Right renal cortex interstitium (tissue), 3 donors: ENCODE data around the gene STX1A. TPM values are rescaled to one million over a fixed set of nuclear protein-coding genes. Genes with fewer than 3 reads are reported as not detected.
"Not testable (repeated sequence)": the region's sequence is repeated elsewhere in the genome, so short reads cannot be mapped to it uniquely, and the experiment has no call there.

Experiments
- DNase-seq, 3 donors: peaks; one replicate each; pipeline ENCODE4 v3.0.0-alpha.2; 2013; ENCODE audit warnings: low read depth in 3 of 3, low spot score in 2 of 3
- polyA plus RNA-seq, 3 donors: library from polyadenylated mRNA; unstranded; fragments of 120-200 nt; gene quantifications; one replicate each; pipeline ENCODE4 v1.2.1, GENCODE V29; 2013; ENCODE audit not compliant: insufficient read length in 3 of 3

Gene STX1A
- polyA plus RNA-seq, 3 donors = 7.0 to 8.5 (median 7.5) TPM

DNA sequence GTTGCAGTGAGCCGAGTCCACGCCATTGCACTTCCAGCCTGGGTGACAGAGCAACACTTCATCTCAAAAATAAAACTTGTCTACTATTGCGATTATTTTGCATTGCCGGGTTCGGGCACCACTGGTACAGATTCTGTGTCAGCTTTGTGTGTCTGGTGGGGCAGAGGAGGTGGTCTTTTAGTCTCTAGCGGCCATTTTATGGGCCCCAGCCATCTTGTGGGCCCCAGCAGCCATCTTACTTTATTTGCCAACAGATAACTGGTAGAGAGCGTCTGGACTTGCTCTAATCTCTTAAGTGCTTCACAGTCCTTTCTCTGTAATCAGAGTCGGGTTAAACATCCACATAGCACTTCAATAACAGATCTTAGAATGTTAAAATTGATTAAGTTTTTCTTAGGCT is 31.2 kb downstream of the STX1A start:
- DNase-seq = no peak

DNA sequence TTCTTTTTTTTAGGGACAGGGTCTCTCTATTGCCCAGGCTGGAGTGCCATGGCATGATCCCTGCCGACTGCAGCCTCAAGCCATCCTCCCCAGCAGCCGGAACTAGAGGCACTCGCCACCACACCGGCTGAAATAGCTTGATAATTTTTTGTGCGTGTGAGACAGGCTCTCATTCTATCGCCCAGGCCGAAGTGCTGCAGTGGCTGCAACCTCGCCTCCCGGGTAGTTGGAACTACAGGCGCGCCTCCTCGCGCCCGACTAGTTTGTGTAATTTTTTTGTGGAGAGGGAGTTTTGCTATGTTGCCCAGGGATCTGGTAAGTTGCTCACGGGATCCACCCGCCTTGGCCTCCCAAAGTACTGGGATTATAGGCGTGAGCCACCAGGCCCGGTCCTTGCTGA is 34.2 kb downstream of the STX1A start:
- DNase-seq = no peak

DNA sequence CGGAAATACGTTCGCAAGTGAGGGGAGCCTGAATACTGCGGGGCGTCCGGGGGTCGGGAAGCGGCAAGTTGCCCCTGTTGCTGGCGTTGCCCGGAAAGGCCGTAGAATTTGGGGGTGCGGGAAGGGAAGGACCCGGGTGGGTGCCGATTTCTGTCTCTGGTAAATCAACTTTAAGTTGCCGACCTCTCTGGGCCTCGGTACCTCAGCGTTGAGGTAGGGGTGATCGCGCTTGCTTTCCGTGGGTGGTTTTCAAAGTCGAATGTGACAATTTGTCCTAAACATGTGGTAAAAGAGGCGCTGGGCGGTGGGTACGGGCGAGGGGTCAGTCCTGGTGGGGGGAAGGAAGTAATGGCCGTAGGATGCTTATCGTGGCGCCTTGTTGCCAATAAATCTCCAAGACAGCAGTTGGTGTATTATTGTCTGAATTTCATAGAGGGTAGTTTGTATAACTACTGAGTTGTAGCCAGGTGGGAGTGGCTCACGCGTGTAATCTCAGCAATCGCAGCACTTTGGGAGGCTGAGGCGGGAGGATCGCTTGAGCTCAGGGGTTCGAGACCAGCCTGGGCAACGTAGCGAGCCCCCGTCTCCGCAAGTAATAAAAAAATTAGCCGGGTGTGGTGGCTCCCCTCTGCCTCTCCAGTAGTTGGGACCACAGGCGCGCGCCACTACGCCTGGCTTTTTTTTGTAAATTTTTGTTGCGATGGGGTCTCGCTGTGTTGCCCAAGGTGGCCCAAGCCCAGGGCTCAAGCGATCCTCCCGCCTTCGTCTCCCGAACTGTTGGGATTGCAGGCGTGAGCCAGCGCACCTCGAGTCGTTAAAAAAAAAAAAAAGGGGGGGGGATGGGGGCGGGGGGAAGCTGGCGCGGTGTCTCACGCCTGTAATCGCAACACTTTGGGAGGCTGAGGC is 35.4 kb downstream of the STX1A start:
- no peak for DNase-seq

DNA sequence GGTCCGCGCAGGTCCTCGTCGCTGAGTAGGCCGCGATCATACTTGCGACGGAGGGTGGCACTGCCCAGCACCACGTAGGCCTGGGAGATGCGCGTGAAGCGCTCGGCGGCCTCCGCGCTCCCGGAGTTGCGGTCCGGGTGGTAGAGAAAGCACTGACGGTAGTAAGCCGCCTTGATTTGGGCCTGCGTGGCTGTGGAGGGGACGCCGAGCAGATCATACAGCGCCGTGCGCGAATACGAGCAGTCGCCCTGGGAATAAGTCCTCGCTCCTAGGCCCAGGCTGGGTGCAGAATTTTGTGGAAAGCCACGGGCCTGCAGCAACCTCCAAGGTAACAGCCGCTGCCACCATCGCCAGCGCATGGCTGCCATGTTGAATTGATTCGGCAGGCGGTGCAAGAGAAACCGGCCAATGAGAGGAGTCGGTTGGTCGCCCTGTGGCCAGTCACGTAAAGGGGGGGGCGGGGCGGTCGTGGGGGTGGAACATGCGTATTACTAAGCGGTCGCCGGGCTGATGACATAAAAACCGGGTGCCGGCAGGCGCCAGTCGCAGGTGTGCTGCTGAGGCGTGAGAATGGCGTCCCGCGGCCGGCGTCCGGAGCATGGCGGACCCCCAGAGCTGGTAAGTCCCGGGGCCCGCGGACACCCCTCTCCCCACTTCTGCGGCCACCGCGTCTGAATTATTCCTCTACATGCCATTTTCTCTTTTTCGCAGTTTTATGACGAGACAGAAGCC is 36.2 kb downstream of the STX1A start, which contains the start of the genes BUD23 and DNAJC30:
Gene BUD23, plus strand, starts transcription at position 542 of the 732 bp plus-strand sequence. Its CDS starts 29 bp downstream, at position 571.
Gene DNAJC30, minus strand, starts transcription at position 398 of the 732 bp plus-strand sequence. Its CDS starts 30 bp downstream, at position 368.
- peak; percentile 81 to 90 (median 84) for DNase-seq

DNA sequence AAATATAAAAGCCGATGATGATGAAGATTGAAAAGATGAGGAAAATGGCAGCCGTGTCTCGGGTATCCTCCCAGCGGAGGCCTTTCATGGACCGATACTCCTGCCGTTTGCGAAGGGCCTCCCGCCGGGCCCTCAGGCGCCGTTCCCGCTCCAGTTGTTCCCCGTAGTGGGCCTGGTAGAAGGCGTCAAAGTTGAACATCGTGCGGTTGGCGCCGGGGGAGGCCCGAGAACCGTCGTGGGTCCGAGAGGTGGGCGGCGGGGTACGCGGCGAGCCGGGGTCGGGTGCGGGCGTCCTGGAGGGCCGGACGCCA is 36.8 kb downstream of the STX1A start:
- no peak for DNase-seq

DNA sequence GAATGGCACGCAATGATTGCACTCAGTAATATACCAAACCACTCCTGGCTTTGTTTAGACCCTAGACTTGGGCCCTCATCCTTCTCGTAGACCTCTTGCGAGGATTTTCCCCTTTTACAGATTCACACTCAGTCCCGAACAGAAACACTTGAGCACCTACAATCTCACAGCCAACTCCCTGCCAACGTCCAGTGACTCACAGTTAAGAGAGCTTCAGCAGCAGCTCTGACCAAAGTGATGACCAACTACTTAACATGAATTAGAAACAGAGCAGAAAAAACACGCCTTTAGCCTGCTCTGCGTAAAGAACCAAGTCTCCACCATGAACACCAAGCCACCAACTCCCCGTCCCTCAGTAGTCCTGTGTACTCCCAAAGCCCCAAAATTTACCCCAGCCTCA is 38.4 kb downstream of the STX1A start:
- DNase-seq = no peak

DNA sequence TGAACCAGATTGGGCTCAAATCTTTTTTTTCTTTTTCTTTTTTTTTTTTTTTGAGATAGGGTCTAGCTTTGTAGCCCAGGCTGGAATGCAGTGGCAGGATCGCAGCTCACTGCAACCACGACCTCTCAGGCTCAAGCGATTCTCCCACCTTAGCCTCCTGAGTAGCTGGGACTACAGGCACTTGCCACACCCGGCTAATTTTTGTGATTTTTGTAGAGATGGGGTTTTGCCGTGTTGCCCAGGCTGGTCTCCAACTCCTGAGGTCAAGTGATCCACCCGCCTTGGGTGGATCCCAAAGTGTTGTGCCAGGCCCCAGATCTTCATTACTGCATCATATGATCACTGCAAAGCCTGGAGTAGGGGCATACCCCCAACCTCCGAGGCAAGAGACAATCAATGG is 39.0 kb downstream of the STX1A start:
- no peak for DNase-seq

DNA sequence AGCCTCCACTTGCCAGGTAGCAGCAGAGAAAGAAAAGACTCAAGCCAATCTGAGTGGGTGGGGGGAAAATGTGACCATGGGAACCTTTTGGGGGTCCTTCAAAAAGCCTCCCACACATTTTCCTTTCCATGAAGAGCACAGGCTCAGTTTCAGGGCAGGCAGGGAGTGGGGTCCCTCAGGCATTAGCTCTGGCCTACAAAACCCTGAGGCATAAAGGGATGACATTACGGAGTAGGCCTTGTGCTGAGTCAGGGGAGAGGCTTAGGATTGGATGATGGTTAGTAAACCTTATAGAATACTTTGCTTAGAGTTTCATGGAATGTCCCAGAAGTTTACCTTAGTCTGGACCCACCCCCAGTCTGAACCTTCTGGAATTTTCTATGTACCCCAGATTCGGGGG is 39.8 kb downstream of the STX1A start:
- DNase-seq = no peak

DNA sequence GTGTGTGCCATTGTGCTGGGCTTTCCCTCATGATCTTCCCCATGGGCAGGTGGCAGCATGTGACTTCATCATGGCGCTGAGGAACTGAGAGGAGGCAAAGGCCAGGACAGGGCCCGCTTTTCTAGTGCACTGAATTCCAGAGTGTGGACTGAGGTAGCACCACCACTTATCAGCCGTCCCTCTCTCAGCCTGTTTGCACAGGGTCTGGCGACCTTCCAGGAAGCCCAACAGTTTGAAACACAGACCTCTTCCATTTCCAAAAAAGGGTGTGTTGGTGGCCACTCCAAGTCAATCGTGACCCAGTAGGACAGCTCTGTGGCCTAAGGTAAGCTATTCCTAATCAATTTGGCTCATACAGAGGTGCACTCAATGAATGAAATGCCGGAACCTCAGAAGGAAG is 40.6 kb downstream of the STX1A start:
- DNase-seq = no peak

DNA sequence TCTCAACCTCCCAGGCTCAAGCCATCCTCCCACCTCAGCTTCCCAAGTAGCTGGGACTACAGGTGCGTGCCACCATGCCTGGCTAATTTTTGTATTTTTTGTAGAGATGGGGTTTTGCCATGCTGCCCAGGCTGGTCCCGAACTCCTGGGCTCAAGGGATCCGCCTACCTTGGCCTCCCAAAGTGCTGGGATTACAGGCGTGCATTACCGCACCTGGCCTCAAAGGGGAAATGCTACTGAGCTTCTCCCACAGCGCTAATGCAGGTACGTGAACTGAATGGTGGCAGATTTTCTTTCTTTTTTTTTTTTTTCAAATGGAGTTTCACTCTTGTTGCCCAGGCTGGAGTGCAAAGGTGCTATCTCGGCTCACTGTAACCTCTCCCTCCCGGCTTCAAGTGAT is 43.4 kb downstream of the STX1A start:
- DNase-seq = not testable (repeated sequence)

DNA sequence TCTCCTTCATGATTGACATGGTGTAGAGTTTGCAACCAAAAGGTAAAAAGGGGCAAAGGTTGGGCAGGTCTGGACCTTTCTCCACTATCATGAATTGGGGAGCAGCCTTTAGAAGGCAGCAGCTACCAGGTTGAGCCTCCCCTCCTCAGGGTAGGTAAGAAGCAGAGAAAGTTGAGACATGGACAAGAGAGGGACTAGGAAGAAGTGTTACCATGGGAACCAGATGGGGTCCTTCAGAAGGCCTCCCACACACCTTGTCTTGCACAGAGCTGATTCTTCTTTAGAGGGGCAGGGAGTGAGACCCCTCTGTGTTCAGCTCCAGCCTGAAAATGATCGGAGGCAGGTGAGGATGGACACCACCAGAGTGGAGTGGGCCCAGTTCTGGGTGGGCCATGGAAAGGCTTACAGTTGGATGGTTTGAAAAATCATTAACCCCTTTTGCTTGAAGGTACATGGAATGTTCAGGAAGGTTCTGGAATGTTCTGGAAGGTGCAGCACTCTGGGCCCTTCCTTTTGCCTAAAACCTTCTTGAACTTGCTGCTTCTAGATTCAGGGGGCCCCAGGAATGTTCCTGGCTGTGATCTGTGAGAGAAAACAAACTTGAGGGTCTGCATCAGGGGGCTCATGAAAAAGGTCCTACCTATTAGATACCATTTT is 44.9 kb downstream of the STX1A start:
- DNase-seq = no peak

DNA sequence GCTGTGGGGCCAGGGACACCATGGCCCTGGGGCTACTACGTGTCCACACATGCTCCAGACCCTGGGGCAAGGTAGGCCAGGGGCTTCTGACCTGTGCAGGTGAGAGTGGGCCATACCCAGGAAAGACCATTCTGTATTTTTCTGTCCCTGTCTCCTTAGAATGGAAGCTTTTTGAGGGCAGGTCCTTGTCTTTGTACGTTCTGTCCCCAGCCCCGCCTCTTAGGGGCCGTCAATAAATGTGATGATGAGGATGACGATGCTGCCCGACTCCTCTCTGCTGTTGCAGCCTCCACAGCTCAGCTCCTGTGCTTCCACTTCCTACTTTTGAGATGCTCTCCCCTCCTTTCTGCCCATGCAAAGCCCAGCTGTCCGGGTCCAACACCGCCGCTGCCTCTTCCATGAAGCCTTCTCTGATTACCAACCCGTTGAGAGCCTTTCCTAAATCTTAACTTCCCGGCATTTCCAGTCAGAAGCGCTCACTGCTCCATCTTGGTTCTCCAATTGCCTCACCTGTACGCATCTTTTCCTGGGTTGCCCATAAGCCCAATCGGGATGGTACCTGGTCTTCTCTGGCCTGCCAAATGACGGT is 47.5 kb downstream of the STX1A start:
- DNase-seq = no peak

DNA sequence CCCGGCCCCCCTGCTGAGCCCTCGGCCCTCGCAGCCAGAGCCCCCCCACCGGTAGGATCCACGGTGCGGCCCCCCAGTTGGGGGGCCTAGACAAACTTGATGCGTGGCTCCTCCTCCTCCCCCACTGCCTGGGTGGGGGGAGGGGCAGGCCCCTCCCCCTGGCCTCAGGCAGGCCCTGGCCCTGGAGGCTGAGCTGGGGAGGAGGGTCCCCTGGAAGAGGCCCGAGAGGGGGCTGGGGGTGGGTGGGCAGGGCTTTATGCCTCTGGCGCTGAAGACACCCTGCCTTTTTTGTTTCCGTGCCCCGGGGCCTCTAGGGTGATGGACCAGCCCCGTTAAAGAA is 48.2 kb downstream of the STX1A start:
- no peak for DNase-seq

DNA sequence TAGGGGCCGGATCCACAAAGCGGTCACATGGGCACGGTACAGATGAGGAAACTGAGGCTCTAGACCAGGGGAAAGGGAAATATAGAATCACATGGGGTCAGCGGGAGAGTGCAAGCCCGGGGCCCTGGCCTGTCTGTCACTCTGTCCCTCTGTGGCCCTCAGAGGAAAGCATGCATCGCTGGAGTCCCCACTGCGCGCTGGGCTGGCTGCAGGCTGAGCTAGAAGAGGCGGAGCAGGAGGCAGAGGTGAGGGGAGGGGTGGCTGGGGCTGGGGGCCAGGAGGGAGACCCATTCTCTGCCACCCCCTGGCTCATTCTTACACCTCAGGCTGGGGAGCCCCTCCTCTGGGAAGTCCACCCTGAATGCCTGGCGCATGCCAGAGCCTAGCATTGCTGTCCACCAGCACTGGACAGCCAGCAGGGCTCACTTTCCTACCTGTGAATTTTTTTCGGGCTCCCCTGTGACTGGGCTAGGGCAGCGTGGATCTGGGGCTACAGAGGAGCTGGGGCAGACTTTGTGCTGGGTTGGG is 49.5 kb downstream of the STX1A start:
- no peak for DNase-seq

DNA sequence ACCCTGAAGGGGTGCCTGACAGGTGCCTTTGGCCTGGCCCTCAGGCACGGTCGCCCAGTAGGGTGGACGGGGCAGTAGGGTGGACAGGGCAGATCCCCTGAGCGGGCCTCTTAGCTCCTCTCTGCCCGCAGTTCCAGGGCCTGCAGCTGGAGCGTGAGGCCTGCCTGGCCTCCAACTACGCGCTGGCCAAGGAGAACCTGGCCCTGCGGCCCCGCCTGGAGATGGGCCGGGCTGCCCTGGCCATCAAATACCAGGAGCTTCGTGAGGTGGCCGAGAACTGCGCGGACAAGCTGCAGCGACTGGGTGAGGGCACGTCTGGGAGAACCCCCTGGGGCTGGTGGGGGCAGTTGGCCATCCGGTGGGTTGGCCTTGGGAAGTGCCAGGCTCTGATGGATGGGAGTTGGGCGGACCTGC is 50.2 kb downstream of the STX1A start:
- DNase-seq = no peak

DNA sequence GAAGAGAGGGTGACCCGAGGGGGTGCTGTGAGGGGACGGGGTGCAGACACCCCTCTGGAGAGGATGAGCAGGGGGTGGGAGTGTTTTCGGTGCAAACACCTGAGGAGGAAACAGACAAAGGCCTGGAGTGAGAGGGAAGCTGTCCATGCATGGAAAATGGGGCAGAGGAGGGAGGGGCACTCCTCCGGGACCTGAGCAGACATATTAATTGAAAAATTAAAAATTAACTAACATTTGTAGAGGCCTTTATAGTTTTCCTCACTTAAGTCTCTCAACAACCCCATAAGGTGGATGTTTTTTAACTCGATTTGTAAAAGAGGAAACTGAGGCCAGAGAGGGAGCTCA is 50.6 kb downstream of the STX1A start:
- no peak for DNase-seq

DNA sequence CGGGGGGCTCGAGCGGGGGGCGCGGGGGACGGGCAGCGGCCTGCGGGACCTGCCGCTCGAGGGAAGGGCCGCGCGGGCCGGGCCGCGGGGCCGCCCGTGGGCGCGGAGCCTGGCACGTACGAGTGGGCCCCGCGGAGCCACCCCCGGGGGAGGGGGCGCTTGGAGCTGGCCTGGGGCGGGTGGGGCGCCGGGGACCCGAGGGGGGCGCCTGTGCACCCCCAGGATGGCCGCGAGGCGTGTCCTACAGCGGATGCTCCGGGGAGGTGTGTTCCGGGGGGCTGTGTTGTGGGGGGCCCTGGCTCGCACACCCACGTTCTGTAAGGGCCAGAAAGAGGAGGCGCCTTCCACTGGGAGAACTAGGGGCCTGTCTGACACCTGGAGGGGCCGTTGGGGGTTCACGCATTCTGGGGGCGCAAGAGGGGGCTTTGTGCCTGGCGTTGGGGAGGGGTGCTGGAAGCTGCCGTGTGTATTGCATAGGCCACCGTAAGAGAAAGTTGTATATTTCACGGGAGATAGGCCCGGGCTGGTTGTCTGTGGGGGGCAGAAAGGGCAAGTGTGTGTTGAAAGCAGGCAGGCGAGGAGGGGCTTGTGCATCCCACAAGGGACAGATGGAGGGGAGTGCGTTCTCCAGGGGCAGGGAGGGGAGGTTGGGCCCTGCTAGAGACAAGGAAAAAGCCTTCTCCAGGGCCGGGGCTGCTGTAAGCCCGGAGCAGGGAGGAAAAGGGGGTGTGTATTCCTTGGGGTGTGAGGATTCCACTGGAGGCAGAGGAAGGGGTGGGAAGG is 51.2 kb downstream of the STX1A start:
- no peak for DNase-seq

DNA sequence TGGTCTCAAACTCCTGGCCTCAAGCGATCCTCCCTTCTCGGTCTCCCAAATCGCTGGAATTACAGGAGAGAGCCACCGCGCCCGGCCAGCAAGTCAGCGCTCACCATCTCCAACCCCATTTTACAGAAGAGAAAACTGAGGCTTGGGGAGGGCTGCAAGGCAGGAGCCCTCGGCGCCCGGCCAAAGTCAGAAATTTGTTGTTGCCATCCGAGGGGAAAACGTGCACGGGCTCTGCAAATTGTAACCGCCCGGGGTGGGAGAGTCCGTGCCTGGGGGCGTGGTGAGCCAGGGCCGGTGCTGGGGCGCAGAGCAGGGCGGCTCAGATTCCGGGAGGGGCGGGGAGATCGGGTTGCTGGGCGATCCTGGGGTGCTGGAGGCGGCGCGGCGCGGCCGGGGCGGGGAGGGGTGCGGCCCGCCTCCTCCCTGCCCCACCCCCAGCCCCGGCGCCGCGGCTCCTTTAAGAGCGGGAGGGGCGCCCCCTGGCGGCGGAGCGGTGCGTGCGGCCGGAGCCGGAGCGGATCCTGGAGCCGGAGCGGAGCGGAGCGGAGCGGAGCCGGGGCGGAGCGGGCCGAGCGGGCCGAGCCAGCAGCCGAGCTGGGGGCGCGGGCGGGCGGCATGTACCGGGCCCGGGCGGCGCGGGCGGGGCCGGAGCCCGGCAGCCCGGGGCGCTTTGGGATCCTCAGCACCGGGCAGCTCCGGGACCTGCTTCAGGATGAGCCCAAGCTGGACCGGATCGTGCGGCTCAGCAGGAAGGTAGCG is 51.9 kb downstream of the STX1A start, which contains the start of gene VPS37D:
Gene VPS37D, plus strand, starts transcription at position 488 of the 759 bp plus-strand sequence. Its CDS starts 128 bp downstream, at position 616.
- DNase-seq = peak; percentile 48 to 84 (median 84)

DNA sequence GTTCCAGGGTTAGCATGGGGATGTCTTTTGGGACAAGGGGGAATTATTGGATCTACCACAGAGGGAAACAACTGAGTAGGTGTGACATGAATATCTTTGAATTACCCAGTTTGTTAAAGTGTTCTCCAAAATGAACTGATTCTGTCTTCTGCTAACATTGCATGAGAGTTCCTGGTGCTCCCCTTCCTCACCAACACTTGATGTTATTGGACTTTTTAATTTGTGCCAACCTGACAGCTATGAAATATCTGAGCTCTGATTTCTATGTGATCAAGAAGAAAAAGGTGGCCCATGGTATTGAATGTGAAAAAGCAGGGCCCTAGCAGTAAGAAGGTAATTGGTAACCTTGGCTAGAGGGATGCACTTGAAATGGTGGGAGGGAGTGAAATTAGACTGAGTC is 56.4 kb downstream of the STX1A start:
- no peak for DNase-seq
